HepG2 (cell line): ENCODE data around the gene HAPLN2. TPM values are rescaled to one million over a fixed set of nuclear protein-coding genes. Genes with fewer than 3 reads are reported as not detected.

Experiments used
- ATRX ChIP-seq: sonication (generic); formaldehyde crosslinking; IDR thresholded peaks from 2 replicates; pipeline ENCODE4 v1.4.0; 2020; ENCODE audit warnings: missing genetic modification reagents, borderline replicate concordance
- EEA1 ChIP-seq: sonication (generic); formaldehyde crosslinking; IDR thresholded peaks from 2 replicates; pipeline ENCODE4 v1.5.1; 2020; ENCODE audit warnings: mild to moderate bottlenecking, missing genetic modification reagents, borderline replicate concordance
- IKZF1 ChIP-seq: fragments of 450-650 bp; IDR thresholded peaks from 2 replicates; pipeline ENCODE4 v1.7.1; 2016
- NAIF1 ChIP-seq: sonication (generic); formaldehyde crosslinking; IDR thresholded peaks from 2 replicates; pipeline ENCODE4 v1.5.0; 2020; ENCODE audit warnings: mild to moderate bottlenecking, missing genetic modification reagents, borderline replicate concordance
- NONO ChIP-seq, 2 experiments: fragments of 450-650 bp in 1 of 2; sonication (generic) in 1 of 2; formaldehyde crosslinking in 1 of 2; IDR thresholded peaks in 1 of 2; conservative IDR thresholded peaks in 1 of 2; 2 replicates each; pipeline versions ENCODE4 v1.6.1 to v1.8.0; 2017 to 2022; ENCODE audit warnings: mild to moderate bottlenecking in 1 of 2, missing genetic modification reagents in 1 of 2, moderate library complexity in 1 of 2
- POLR2A ChIP-seq, 2 experiments: IDR thresholded peaks; 2 replicates each; pipeline ENCODE4 v1.6.1; 2011; ENCODE audit warnings: low read depth in 2 of 2, low read length in 2 of 2, mild to moderate bottlenecking in 1 of 2, moderate library complexity in 1 of 2; ENCODE audit not compliant: insufficient read depth in 1 of 2
- RARG ChIP-seq: sonication (generic); formaldehyde crosslinking; IDR thresholded peaks from 2 replicates; pipeline ENCODE4 v1.4.0; 2020; ENCODE audit warnings: low read depth, mild to moderate bottlenecking, missing genetic modification reagents
- XRCC5 ChIP-seq: fragments of 200-400 bp; formaldehyde crosslinking; optimal IDR thresholded peaks from 2 replicates; pipeline ENCODE3; 2017; ENCODE audit warnings: mild to moderate bottlenecking, low read length
- ZBTB3 ChIP-seq: sonication (generic); formaldehyde crosslinking; IDR thresholded peaks from 2 replicates; pipeline ENCODE4 v1.4.0; 2020; ENCODE audit warnings: low read depth, mild to moderate bottlenecking, moderate library complexity, missing genetic modification reagents, borderline replicate concordance
- ZNF510 ChIP-seq: sonication (generic); formaldehyde crosslinking; IDR thresholded peaks from 2 replicates; pipeline ENCODE4 v1.4.0; 2020; ENCODE audit warnings: low read depth, mild to moderate bottlenecking, missing genetic modification reagents
- ZNF569 ChIP-seq: sonication (generic); formaldehyde crosslinking; IDR thresholded peaks from 2 replicates; pipeline ENCODE4 v1.5.0; 2020; ENCODE audit warnings: mild to moderate bottlenecking, missing genetic modification reagents, moderate library complexity, borderline replicate concordance
- polyA plus RNA-seq, 8 experiments: library from polyadenylated mRNA; depleted of rRNA in 3 of 8; stranded (reverse) in 7 of 8; unstranded in 1 of 8; fragments of >200 nt; fragmentation: Illumina TruSeq in 4 of 8; extraction: Trizol in 4 of 8; gene quantifications; 2 replicates each; pipeline versions ENCODE4 v1.2.1 to v1.2.3, GENCODE V29; 2011 to 2016; ENCODE audit warnings: low read depth in 4 of 8, missing spikeins in 1 of 8, mixed read lengths in 1 of 8; ENCODE audit not compliant: insufficient read depth in 1 of 8
- total RNA-seq, 5 experiments: library from RNA; depleted of rRNA; stranded (reverse); fragments of >200 nt; fragmentation: Illumina TruSeq; extraction: Trizol; gene quantifications; 2 replicates each; pipeline ENCODE4 v1.2.3, GENCODE V29; 2016; ENCODE audit warnings: low read depth in 1 of 5
- TF ChIP-seq, protein P1 (sequence below): IDR thresholded peaks from 2 replicates; pipeline ENCODE4 v1.6.1; 2012; ENCODE audit warnings: low read length, improper control_type of control experiment
- TF ChIP-seq, protein P2 (sequence below): sonication (generic); formaldehyde crosslinking; conservative IDR thresholded peaks from 2 replicates; pipeline ENCODE4 v1.5.0; 2020; ENCODE audit warnings: missing genetic modification reagents
- TF ChIP-seq, protein P3 (sequence below): sonication (generic); formaldehyde crosslinking; IDR thresholded peaks from 2 replicates; pipeline ENCODE4 v1.4.0; 2020; ENCODE audit warnings: missing genetic modification reagents, borderline replicate concordance
- TF ChIP-seq, protein P4 (sequence below): sonication (generic); formaldehyde crosslinking; IDR thresholded peaks from 2 replicates; pipeline ENCODE4 v1.9.0; 2021; ENCODE audit warnings: missing genetic modification reagents, mild to moderate bottlenecking, borderline replicate concordance
- TF ChIP-seq, protein P5 (sequence below): sonication (generic); formaldehyde crosslinking; IDR thresholded peaks from 2 replicates; pipeline ENCODE4 v1.5.1; 2020; ENCODE audit warnings: missing genetic modification reagents, mild to moderate bottlenecking, borderline replicate concordance

HAPLN2 gene
- total and polyA plus RNA-seq, 2 of the 13 experiments (the other 11 are each of a cell fraction or from before 2014, with no cell fraction given), result not detected

DNA sequence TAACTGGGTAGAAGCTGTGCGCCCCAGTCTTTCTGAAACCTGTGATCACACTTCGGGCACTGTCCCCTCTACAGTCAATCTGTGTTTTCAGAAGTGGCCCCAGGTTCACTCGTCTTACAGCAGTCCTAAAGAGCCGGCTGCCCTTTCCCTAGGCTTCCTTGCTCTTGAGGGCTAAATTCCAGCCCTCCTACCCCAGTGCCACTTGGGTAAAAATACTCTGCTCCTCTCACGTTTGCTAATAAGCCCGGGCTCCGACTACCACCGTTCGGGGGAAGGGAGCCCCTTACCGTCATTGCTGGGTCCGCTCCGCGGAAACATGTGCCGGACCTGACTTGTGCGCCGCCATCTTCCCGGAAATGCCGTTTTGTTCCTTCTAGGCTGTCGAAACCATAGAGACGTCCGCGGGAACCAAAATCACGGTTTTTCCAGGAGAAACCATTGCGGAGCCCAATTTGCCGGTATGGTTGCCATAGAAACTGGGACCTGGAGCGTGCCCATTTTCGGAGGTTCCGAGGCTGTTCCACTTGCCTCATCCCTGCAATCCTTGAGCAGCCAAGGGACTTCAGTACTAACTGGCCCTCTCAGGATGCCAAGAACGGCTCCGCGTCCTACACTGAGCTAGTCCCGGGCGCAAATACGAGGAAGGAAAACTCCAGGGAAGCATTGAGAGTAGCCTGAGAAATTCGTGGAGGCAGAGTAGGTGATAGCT, 17.9 kb upstream of the HAPLN2 start, which contains the start of gene GPATCH4 (continued):
- TF ChIP-seq, protein P1, sequence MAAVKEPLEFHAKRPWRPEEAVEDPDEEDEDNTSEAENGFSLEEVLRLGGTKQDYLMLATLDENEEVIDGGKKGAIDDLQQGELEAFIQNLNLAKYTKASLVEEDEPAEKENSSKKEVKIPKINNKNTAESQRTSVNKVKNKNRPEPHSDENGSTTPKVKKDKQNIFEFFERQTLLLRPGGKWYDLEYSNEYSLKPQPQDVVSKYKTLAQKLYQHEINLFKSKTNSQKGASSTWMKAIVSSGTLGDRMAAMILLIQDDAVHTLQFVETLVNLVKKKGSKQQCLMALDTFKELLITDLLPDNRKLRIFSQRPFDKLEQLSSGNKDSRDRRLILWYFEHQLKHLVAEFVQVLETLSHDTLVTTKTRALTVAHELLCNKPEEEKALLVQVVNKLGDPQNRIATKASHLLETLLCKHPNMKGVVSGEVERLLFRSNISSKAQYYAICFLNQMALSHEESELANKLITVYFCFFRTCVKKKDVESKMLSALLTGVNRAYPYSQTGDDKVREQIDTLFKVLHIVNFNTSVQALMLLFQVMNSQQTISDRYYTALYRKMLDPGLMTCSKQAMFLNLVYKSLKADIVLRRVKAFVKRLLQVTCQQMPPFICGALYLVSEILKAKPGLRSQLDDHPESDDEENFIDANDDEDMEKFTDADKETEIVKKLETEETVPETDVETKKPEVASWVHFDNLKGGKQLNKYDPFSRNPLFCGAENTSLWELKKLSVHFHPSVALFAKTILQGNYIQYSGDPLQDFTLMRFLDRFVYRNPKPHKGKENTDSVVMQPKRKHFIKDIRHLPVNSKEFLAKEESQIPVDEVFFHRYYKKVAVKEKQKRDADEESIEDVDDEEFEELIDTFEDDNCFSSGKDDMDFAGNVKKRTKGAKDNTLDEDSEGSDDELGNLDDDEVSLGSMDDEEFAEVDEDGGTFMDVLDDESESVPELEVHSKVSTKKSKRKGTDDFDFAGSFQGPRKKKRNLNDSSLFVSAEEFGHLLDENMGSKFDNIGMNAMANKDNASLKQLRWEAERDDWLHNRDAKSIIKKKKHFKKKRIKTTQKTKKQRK, result no peak
- TF ChIP-seq, protein P2, sequence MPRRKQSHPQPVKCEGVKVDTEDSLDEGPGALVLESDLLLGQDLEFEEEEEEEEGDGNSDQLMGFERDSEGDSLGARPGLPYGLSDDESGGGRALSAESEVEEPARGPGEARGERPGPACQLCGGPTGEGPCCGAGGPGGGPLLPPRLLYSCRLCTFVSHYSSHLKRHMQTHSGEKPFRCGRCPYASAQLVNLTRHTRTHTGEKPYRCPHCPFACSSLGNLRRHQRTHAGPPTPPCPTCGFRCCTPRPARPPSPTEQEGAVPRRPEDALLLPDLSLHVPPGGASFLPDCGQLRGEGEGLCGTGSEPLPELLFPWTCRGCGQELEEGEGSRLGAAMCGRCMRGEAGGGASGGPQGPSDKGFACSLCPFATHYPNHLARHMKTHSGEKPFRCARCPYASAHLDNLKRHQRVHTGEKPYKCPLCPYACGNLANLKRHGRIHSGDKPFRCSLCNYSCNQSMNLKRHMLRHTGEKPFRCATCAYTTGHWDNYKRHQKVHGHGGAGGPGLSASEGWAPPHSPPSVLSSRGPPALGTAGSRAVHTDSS (CRISPR knock-in tag), result no peak
- TF ChIP-seq, protein P3, sequence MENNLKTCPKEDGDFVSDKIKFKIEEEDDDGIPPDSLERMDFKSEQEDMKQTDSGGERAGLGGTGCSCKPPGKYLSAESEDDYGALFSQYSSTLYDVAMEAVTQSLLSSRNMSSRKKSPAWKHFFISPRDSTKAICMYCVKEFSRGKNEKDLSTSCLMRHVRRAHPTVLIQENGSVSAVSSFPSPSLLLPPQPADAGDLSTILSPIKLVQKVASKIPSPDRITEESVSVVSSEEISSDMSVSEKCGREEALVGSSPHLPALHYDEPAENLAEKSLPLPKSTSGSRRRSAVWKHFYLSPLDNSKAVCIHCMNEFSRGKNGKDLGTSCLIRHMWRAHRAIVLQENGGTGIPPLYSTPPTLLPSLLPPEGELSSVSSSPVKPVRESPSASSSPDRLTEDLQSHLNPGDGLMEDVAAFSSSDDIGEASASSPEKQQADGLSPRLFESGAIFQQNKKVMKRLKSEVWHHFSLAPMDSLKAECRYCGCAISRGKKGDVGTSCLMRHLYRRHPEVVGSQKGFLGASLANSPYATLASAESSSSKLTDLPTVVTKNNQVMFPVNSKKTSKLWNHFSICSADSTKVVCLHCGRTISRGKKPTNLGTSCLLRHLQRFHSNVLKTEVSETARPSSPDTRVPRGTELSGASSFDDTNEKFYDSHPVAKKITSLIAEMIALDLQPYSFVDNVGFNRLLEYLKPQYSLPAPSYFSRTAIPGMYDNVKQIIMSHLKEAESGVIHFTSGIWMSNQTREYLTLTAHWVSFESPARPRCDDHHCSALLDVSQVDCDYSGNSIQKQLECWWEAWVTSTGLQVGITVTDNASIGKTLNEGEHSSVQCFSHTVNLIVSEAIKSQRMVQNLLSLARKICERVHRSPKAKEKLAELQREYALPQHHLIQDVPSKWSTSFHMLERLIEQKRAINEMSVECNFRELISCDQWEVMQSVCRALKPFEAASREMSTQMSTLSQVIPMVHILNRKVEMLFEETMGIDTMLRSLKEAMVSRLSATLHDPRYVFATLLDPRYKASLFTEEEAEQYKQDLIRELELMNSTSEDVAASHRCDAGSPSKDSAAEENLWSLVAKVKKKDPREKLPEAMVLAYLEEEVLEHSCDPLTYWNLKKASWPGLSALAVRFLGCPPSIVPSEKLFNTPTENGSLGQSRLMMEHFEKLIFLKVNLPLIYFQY (CRISPR knock-in tag), result no peak; the same call in 1 of the 2 replicates
- TF ChIP-seq XRCC5 (no peak), ZNF569 (CRISPR knock-in tag) (no peak), NAIF1 (no peak), POLR2A (IDR thresholded peaks at IDR 0.05; ENCODE audit: insufficient read depth in 1 of 2, low read depth in 2 of 2, low read length in 2 of 2) (peak; percentile 85 to 90), ZBTB3 (CRISPR knock-in tag) (0 out of 2 replicates have a peak, but pooled peaks have one; percentile 20), IKZF1 (no peak), ZNF510 (0 out of 2 replicates have a peak, but pooled peaks have one; percentile 30), RARG (CRISPR knock-in tag) (no peak), NONO (IDR thresholded peaks at IDR 0.05) (no peak), NONO (CRISPR knock-in tag; conservative IDR thresholded peaks at IDR 0.05) (peak; percentile 86), ATRX (no peak), EEA1 (no peak)
- TF ChIP-seq, protein P4, sequence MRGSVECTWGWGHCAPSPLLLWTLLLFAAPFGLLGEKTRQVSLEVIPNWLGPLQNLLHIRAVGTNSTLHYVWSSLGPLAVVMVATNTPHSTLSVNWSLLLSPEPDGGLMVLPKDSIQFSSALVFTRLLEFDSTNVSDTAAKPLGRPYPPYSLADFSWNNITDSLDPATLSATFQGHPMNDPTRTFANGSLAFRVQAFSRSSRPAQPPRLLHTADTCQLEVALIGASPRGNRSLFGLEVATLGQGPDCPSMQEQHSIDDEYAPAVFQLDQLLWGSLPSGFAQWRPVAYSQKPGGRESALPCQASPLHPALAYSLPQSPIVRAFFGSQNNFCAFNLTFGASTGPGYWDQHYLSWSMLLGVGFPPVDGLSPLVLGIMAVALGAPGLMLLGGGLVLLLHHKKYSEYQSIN (CRISPR knock-in tag), result no peak
- TF ChIP-seq, protein P5, sequence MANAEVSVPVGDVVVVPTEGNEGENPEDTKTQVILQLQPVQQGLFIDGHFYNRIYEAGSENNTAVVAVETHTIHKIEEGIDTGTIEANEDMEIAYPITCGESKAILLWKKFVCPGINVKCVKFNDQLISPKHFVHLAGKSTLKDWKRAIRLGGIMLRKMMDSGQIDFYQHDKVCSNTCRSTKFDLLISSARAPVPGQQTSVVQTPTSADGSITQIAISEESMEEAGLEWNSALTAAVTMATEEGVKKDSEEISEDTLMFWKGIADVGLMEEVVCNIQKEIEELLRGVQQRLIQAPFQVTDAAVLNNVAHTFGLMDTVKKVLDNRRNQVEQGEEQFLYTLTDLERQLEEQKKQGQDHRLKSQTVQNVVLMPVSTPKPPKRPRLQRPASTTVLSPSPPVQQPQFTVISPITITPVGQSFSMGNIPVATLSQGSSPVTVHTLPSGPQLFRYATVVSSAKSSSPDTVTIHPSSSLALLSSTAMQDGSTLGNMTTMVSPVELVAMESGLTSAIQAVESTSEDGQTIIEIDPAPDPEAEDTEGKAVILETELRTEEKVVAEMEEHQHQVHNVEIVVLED, result peak; percentile 67
